Right lobe of liver (tissue), 6 donors: ENCODE results near the gene SLF2. TPM values are rescaled to one million over a fixed set of nuclear protein-coding genes. Genes with fewer than 3 reads are reported as not detected.

Experiments
- ATAC-seq, 4 donors: fragments of 200-7000 bp; cut with Tn5 transposase; one replicate each; pipeline ENCODE4 v1.9.1; 2020; ENCODE audit warnings: mild to moderate bottlenecking in 4 of 4, moderate library complexity in 4 of 4
- DNase-seq, 3 donors: peaks; one replicate each; pipeline ENCODE4 v3.0.0-alpha.2; 2020
- H3K27ac ChIP-seq, 3 donors: fragments of 200-600 bp; one replicate each; pipeline ENCODE4 v1.8.0; 2022
- H3K27me3 ChIP-seq, 2 donors: fragments of 200-600 bp; one replicate each; pipeline ENCODE4 v1.8.0; 2022
- H3K36me3 ChIP-seq, 4 donors: fragments of 200-600 bp; sonication (generic) in 1 of 4; one replicate each; pipeline versions ENCODE4 v1.5.1 to v1.8.0; 2017 to 2022; ENCODE audit warnings: control low read depth in 1 of 4
- H3K4me1 ChIP-seq, 4 donors: fragments of 200-600 bp; sonication (generic) in 1 of 4; one replicate each; pipeline versions ENCODE4 v1.5.1 to v1.8.0; 2017 to 2022; ENCODE audit warnings: control low read depth in 1 of 4
- H3K4me3 ChIP-seq, 3 donors: fragments of 200-600 bp; one replicate each; pipeline ENCODE4 v1.8.0; 2022
- H3K9me3 ChIP-seq, 4 donors: fragments of 200-600 bp; sonication (generic) in 1 of 4; one replicate each; pipeline versions ENCODE4 v1.5.1 to v1.8.0; 2017 to 2022; ENCODE audit warnings: control low read depth in 1 of 4
- POLR2A ChIP-seq: fragments of 450-650 bp; IDR thresholded peaks from one replicate; pipeline ENCODE4 v1.6.1; 2017; ENCODE audit warnings: antibody characterized with exemption, mild to moderate bottlenecking
- WGBS: methylation state at CpG from one replicate; pipeline ENCODE4 v1.1.6; 2018; ENCODE audit warnings: low coverage, low lambda C conversion rate; ENCODE audit not compliant: insufficient coverage; ENCODE audit errors: missing lambda C conversion rate; 5-methylcytosine and 5-hydroxymethylcytosine counted together
- intact Hi-C, 2 donors: fragments of 100-400 bp; cut with DNase I; formaldehyde crosslinking; loops; one replicate each; pipeline versions ENCODE4 v1.11.2 to v1.14.1; 2022
- total RNA-seq, 6 experiments: library from RNA; depleted of rRNA in 2 of 6; stranded (reverse); fragments of >200 nt in 2 of 6; fragmentation: NEBNext Ultra II Directional in 3 of 6; extraction: Animal tissue kit (Norgen Biotek cat#: 25700) in 3 of 6; gene quantifications; one replicate each; pipeline versions ENCODE4 v1.1.0 to v1.2.4, GENCODE V29; 2016 to 2023
- TF ChIP-seq, protein P1 (sequence below), 4 donors: fragments of 200-600 bp in 3 of 4; fragments of 450-650 bp in 1 of 4; IDR thresholded peaks; one replicate each; pipeline versions ENCODE4 v1.5.1 to v1.8.0; 2016 to 2022; ENCODE audit warnings: antibody characterized with exemption in 4 of 4, mild to moderate bottlenecking in 2 of 4
- donor health status: DM: no; HTN: yes; CAD: no.
- donor health status: DM: no; HTN: no; CAD: no.
- donor health status: DM: no; HTN: no; CAD: no.
- donor health status: DM: no; HTN: yes; CAD: no.
- donor health status: DM: no; HTN: yes; CAD: no.

The SLF2 gene
- total RNA-seq, 6 experiments from 2014 or later = 7.1 to 14.2 (median 10.0) TPM

DNA sequence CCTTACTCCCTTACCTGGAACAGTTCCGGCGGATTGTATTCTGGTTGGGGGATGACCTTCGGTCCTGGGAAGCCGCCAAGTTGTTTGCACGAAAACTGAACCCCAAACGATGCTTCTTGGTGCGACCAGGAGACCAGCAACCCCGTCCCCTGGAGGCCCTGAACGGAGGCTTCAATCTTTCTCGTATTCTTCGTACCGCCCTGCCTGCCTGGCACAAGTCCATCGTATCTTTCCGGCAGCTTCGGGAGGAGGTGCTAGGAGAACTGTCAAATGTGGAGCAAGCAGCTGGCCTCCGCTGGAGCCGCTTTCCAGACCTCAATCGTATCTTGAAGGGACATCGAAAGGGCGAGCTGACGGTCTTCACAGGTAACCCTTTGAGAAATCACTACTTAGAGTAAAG lies 76.3 kb downstream of the SLF2 start:
- Histone ChIP-seq H3K4me1 (peaks cover 0 to 29% (median 9%) of the 10 kb centered on the region in 4 donors), H3K9me3 (no peaks in the 10 kb centered on the region), H3K4me3 (no peak overlapping the region), H3K36me3 (peaks cover 0 to 13% (median 7%) of the 10 kb centered on the region in 4 donors), H3K27ac (no peak overlapping the region), H3K27me3 (no peaks in the 10 kb centered on the region)
- no peak for DNase-seq
- 92% methylated on average over 5 of the region's 21 CpGs for WGBS
- intact Hi-C loops = no loop called here
- ATAC-seq = no peak
- TF ChIP-seq, protein P1, sequence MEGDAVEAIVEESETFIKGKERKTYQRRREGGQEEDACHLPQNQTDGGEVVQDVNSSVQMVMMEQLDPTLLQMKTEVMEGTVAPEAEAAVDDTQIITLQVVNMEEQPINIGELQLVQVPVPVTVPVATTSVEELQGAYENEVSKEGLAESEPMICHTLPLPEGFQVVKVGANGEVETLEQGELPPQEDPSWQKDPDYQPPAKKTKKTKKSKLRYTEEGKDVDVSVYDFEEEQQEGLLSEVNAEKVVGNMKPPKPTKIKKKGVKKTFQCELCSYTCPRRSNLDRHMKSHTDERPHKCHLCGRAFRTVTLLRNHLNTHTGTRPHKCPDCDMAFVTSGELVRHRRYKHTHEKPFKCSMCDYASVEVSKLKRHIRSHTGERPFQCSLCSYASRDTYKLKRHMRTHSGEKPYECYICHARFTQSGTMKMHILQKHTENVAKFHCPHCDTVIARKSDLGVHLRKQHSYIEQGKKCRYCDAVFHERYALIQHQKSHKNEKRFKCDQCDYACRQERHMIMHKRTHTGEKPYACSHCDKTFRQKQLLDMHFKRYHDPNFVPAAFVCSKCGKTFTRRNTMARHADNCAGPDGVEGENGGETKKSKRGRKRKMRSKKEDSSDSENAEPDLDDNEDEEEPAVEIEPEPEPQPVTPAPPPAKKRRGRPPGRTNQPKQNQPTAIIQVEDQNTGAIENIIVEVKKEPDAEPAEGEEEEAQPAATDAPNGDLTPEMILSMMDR (IDR thresholded peaks at IDR 0.05) = no peak
- TF ChIP-seq POLR2A = no peak

DNA sequence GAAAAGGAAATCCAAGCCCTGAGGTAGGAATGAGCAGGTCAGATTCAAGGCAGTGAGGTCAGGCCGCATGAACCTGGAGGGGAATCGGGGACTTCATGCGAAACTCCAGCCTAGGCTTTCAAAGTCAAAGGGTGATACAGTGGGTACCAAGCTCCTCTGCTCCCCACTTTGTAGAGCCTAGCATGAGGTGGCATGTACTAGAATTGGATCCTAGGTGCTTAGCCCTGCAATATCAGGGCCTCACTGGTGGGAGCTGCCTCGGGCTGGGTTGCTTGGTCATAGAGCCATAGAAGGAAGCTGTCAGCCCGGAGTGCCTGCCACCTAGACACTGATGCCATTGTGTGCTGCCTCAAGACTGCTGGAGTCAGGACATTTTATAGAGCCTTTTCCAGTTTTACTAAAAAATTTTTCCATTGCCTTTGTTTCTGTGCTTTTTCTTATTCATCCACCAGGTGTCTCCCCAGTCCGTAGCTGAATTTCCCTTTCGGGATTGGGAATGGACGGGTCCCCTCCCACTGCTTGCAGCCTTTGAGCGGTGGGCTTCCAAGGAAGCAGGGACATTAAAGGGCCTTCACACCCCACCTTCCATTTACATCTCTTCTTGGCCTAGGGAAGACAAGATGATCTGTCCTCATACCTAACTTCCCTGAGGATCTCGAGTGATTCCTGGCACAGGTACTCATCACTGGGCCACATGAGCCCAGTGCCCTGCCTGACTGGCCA lies 81.4 kb downstream of the SLF2 start:
- ATAC-seq = no peak
- intact Hi-C loops = no loop called here
- no peak overlapping the region for H3K27ac ChIP-seq
- no peaks in the 10 kb centered on the region for H3K27me3 ChIP-seq
- peaks cover 0 to 9% (median 7%) of the 10 kb centered on the region in 4 donors for H3K36me3 ChIP-seq
- no peak overlapping the region for H3K4me3 ChIP-seq
- no peak for TF ChIP-seq POLR2A
- TF ChIP-seq, protein P1 (IDR thresholded peaks at IDR 0.05) = peak; percentile 61 to 69 (median 63)
- H3K9me3 ChIP-seq = no peaks in the 10 kb centered on the region
- 50% methylated on average over 8 of the region's 10 CpGs for WGBS
- no peak for DNase-seq
- peaks cover 0 to 18% (median 3%) of the 10 kb centered on the region in 4 donors for H3K4me1 ChIP-seq

DNA sequence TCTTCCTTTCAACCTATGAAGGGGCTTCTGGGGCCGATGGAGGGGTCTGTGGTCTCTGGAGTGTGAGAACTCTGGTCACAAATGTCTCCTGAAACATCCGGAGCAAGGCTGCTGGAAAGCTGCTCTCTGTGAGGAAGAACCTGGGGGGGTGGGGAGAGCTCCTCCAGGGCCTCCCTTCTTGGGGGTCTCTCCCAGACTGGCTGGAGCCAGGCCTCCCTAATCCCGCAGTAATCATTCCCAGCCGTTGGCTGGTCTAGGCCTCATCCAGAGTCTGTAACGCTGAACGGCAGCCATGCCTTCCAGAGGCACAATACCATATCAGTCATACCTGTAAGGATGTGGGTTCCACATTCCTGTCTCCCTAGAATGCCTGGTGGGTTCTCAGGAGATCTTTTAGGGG lies 82.4 kb downstream of the SLF2 start:
- Histone ChIP-seq H3K27me3 (no peaks in the 10 kb centered on the region), H3K27ac (no peak overlapping the region), H3K4me3 (no peak overlapping the region), H3K4me1 (peaks cover 0 to 18% (median 3%) of the 10 kb centered on the region in 4 donors), H3K9me3 (no peaks in the 10 kb centered on the region), H3K36me3 (peaks cover 0 to 9% (median 7%) of the 10 kb centered on the region in 4 donors)
- WGBS = 76% methylated on average over 3 of the region's 6 CpGs
- no peak for DNase-seq
- intact Hi-C loops = no loop called here
- TF ChIP-seq POLR2A = no peak
- TF ChIP-seq, protein P1 (IDR thresholded peaks at IDR 0.05) = no peak
- no peak for ATAC-seq

DNA sequence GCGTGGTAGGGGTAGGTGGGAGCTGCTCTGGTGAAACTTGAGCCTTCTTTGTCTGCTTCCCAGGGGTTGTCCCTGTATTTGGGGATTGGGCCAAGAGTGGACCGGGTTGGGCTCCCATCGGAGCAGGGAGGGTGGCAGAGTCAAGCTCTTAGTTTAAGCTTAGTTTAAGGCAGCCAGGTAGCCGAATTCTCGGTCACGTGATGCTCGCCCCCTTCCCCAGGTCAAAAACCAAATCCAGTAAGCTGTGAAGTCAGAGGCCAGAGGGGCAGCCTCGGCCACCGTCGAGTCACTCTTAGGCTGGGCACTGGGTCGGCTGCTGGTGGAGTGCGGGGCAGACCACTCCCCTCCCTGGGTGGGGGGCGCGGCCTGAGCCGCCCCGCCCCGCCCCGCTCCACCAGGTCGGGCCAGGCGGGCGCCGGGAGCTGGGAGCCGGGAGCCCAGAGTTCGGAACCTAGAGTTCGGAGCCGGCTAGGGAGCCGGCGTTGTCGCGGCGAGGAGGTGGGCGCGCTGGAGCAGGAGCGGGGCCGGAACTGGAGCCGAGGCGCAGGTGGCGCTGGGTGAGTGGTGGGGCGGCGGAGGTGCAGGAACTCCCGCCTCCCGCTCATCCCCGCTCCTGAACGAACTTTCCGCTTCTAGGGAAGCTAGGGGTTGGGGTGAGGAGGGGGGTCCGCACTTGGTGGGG lies 84.1 kb downstream of the SLF2 start:
- Histone ChIP-seq H3K27me3 (no peaks in the 10 kb centered on the region), H3K36me3 (peaks cover 0 to 3% (median 0%) of the 10 kb centered on the region in 4 donors), H3K4me1 (peaks cover 0 to 18% (median 3%) of the 10 kb centered on the region in 4 donors), H3K27ac (peak overlapping the region; percentile 96 to 100 (median 97)), H3K9me3 (no peaks in the 10 kb centered on the region), H3K4me3 (peak overlapping the region; percentile 77 to 81 (median 78))
- peak; percentile 1 to 39 (median 5) for ATAC-seq
- TF ChIP-seq POLR2A = no peak
- 13% methylated on average over 8 of the region's 46 CpGs for WGBS
- DNase-seq = peak in 2 of 3 donors; percentile 61 to 72
- intact Hi-C loops = no loop called here
